Cardiac muscle cell (in vitro differentiated cells and primary cell): ENCODE results near the gene SERPING1. TPM values are rescaled to one million over a fixed set of nuclear protein-coding genes. Genes with fewer than 3 reads are reported as not detected.

Source experiments
- DNase-seq, 2 donors: peaks; one replicate each; pipeline versions ENCODE4 v3.0.0 to v3.0.0-alpha.2; 2010 to 2017; ENCODE audit warnings: low read depth in 1 of 2, low spot score in 1 of 2
- H3K27ac ChIP-seq: fragments of 200-600 bp; sonication (generic); 2 replicates; pipeline ENCODE4 v1.5.1; 2016
- H3K27me3 ChIP-seq: fragments of 200-600 bp; sonication (generic); 2 replicates; pipeline ENCODE4 v1.6.0; 2016; ENCODE audit warnings: control low read depth
- H3K36me3 ChIP-seq: fragments of 200-600 bp; sonication (generic); 2 replicates; pipeline ENCODE4 v1.5.1; 2016; ENCODE audit warnings: control low read depth
- H3K4me1 ChIP-seq: fragments of 200-600 bp; sonication (generic); 2 replicates; pipeline ENCODE4 v1.8.1; 2017; ENCODE audit warnings: low read depth, mild to moderate bottlenecking, mixed run types
- H3K4me3 ChIP-seq: fragments of 200-600 bp; sonication (generic); 2 replicates; pipeline ENCODE4 v1.5.1; 2016; ENCODE audit warnings: mild to moderate bottlenecking
- H3K9me3 ChIP-seq: fragments of 200-600 bp; sonication (generic); 2 replicates; pipeline ENCODE4 v1.5.1; 2017; ENCODE audit warnings: low read depth, mild to moderate bottlenecking, control low read depth
- CTCF ChIP-seq: IDR thresholded peaks from 2 replicates; pipeline ENCODE4 v1.5.1; 2012; ENCODE audit warnings: low read depth, mild to moderate bottlenecking, low read length
- polyA plus RNA-seq: library from polyadenylated mRNA; unstranded; fragments of >200 nt; fragmentation: Nextera tagmentation; extraction: Ambion mirVana; gene quantifications from 2 replicates; pipeline ENCODE4 v1.2.1, GENCODE V29; 2016
- total RNA-seq: library from RNA; depleted of rRNA; stranded (reverse); fragments of >200 nt; gene quantifications from 2 replicates; pipeline ENCODE4 v1.2.3, GENCODE V29; 2016

The SERPING1 gene
- total and polyA plus RNA-seq, 2 experiments from 2014 or later: 51.9 to 80.7 TPM

DNA sequence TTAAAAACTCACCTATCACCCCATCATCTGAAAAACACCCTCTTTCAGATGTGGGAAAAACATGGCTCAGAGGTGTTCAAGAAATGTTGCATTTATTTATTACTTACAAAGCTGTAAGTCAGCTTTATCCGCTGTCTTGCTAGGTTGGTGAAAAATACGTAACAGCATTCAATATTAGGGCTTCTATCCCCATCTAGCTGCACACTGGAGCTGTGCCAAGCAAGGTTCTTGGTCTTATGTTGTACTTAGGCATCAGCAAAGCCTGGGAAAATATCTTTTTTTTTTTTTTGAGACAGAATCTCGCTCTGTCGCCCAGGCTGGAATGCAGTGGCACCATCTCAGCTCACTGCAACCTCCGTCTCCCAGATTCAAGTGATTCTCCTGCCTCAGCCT lies 7.5 kb downstream of the SERPING1 start:
- no peak for DNase-seq
- Histone ChIP-seq H3K9me3 (no peaks in the 10 kb centered on the region), H3K27ac (no peak overlapping the region), H3K27me3 (no peaks in the 10 kb centered on the region), H3K36me3 (no peaks in the 10 kb centered on the region), H3K4me3 (no peak overlapping the region), H3K4me1 (no peaks in the 10 kb centered on the region)
- TF ChIP-seq CTCF: no peak

- H3K36me3 ChIP-seq: peaks cover 2% of the 10 kb centered on the region
- TF ChIP-seq CTCF: no peak
- H3K27me3 ChIP-seq: no peaks in the 10 kb centered on the region
- H3K27ac ChIP-seq: no peak overlapping the region
- H3K4me1 ChIP-seq: no peaks in the 10 kb centered on the region
- H3K4me3 ChIP-seq: no peak overlapping the region
- no peak for DNase-seq
- no peaks in the 10 kb centered on the region for H3K9me3 ChIP-seq
Measured at GRCh38 chr11:57610170-57610569, 12.7 kb downstream of the SERPING1 start.

- Histone ChIP-seq H3K27ac (no peak overlapping the region), H3K9me3 (no peaks in the 10 kb centered on the region), H3K27me3 (no peaks in the 10 kb centered on the region), H3K36me3 (peaks cover 2% of the 10 kb centered on the region), H3K4me3 (no peak overlapping the region), H3K4me1 (no peaks in the 10 kb centered on the region)
- DNase-seq: no peak
- TF ChIP-seq CTCF: no peak
Measured at GRCh38 chr11:57614234-57614772, 16.8 kb downstream of the SERPING1 start.

DNA sequence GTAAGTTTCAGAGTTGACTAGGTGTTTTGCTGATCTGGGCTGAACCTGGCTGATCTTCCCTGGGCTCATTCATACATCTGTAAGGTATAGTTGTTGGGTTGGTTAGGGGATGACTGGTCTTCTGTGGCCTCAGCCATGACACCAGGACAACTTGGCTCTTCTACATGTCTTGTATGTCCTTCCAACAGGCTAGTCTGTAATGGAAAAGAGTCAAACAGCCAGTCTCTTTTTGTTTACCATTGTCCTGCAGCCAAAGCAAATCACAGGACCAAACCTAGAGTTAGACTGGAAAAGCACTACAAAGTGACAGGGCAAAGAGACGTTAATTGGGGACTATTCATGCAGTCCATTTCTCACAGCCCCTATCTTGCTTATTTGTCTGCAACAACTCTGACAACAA lies 17.8 kb downstream of the SERPING1 start:
- Histone ChIP-seq H3K27ac (no peak overlapping the region), H3K4me1 (no peaks in the 10 kb centered on the region), H3K4me3 (no peak overlapping the region), H3K36me3 (peaks cover 2% of the 10 kb centered on the region), H3K9me3 (no peaks in the 10 kb centered on the region), H3K27me3 (no peaks in the 10 kb centered on the region)
- no peak for DNase-seq
- TF ChIP-seq CTCF: no peak

GRCh38 chr11:57616595-57616994 lies 19.1 kb downstream of the SERPING1 start:
- Histone ChIP-seq H3K36me3 (peaks cover 2% of the 10 kb centered on the region), H3K4me1 (no peaks in the 10 kb centered on the region), H3K27me3 (no peaks in the 10 kb centered on the region), H3K4me3 (no peak overlapping the region), H3K9me3 (no peaks in the 10 kb centered on the region), H3K27ac (no peak overlapping the region)
- TF ChIP-seq CTCF: no peak
- DNase-seq: no peak

DNA sequence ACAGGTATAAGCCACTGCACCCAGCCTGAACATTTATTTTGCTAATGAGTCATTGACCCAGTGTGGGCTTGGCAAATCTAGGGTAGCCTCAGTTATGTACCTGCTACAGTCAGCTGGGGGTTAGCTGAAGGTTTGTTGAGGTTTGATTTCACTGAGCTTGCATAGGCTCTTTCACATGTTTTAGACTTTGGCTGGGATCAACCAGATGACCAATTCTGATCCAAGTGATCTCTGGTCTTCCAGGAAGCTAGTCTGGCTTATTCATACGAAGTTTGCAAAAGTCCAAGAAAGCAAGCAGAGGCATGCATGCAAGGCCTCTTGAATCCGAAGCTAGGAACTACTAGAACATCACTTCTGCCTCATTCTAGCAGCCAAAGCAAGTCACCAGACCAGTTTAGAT lies 21.0 kb downstream of the SERPING1 start:
- no peaks in the 10 kb centered on the region for H3K27me3 ChIP-seq
- H3K4me1 ChIP-seq: peaks cover 7% of the 10 kb centered on the region
- no peaks in the 10 kb centered on the region for H3K9me3 ChIP-seq
- peaks cover 2% of the 10 kb centered on the region for H3K36me3 ChIP-seq
- no peak overlapping the region for H3K27ac ChIP-seq
- TF ChIP-seq CTCF: no peak
- DNase-seq: no peak
- H3K4me3 ChIP-seq: no peak overlapping the region
